HG03196 (cell line): ENCODE measurements around the gene FRMD4B.
A peak's percentile ranks its signal among the peaks of the same experiment; 100 is the strongest.

Source experiments
- ATAC-seq: cut with Tn5 transposase; IDR thresholded peaks from one replicate; pipeline ENCODE4 v1.9.1; 2021; ENCODE audit not compliant: unreplicated experiment

FRMD4B gene

DNA sequence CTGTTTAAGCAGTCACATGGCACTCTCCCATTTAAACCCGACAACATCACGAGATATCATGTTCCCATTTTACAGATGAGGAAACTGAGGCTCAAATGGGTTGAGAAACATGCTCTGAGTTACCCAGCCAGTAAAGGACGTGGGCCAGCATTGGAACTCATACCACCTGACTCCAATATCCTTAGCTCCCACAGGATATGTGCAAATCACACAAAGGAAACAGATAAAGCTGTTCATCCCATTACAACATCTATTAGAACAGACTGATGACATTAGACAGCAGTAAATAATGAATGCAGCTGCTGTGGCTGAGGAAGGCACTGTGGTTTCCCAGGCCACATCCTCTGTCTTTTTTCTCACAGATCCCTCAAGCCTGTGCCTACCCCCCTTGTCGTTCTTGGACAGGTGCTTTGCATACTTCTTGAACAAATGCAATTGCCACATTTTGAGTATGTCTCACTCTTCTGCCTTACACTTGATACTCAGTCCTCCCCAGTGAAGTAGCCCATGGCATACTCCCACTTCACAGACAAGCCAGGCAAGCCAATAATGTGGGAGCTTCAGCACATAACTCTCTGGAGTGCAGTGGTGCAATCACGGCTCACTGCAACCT, 17.7 kb downstream of the FRMD4B start:
- peak; percentile 99 for ATAC-seq

- no peak for ATAC-seq
Observed at GRCh38 chr3:69367586-69367985, 18.3 kb downstream of the FRMD4B start.

- ATAC-seq: no peak
Observed at GRCh38 chr3:69364354-69364753, 21.5 kb downstream of the FRMD4B start.

DNA sequence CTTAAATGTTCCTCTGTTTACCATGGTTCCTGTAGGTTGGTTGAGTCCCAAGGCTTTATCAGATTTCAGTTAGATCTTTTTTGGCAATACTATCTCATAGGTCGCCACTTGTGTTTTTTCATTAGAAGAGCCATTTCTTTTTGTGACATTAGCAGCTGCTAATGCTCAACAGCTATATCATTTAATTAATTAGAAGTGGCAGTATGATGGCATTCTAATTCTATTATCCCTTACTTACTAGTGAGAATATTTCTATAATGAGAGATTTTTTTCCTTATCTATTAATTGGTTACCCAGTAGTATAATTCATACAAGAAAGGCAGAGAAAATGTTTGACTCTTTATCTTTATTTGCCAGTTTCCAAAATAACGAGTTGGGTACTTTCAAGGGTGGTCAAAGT, 25.2 kb downstream of the FRMD4B start:
- no peak for ATAC-seq

GRCh38 chr3:69359916-69360315, 26.0 kb downstream of the FRMD4B start:
- no peak for ATAC-seq

GRCh38 chr3:69359339-69359893, 26.5 kb downstream of the FRMD4B start:
- no peak for ATAC-seq

DNA sequence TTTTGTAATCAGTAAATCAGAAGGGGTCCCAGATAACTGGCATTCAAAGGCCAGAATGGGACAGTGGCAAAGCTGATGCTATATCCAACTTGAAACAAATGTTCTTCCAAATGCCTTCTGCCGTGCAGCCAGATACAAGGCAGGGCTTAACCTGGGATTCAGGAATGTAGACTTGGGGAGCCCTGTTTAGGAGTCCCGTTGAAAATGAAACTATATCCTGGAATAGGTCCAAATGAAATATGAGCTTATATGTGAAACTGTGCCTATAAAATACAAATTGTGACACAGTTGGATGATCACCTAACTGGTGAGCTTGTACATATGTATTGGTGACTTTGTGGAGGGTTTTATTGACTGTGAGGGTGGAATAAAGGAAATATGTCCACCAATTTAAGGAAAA, 28.7 kb downstream of the FRMD4B start:
- no peak for ATAC-seq

DNA sequence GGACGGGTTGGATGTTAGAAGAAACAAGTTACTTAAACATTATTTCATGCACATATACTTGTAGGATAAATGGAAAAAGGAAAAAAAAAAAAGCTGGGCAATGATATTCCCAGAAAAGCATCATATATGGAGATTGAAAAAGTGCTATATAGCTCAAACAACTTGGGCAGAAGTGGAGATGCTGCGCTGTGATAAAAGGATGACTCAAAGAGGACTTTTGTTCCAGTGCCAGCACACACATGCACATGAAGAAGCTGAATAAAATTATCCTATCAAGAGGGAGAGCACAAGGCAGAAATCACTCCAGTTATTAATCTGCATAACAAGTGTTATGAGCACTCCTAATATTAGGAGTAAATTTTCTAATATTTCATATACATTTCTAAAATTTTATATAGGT, 30.9 kb downstream of the FRMD4B start:
- ATAC-seq: no peak

GRCh38 chr3:69353503-69353902, 32.4 kb downstream of the FRMD4B start:
- ATAC-seq: no peak

GRCh38 chr3:69353088-69353478, 32.8 kb downstream of the FRMD4B start:
- ATAC-seq: no peak

DNA sequence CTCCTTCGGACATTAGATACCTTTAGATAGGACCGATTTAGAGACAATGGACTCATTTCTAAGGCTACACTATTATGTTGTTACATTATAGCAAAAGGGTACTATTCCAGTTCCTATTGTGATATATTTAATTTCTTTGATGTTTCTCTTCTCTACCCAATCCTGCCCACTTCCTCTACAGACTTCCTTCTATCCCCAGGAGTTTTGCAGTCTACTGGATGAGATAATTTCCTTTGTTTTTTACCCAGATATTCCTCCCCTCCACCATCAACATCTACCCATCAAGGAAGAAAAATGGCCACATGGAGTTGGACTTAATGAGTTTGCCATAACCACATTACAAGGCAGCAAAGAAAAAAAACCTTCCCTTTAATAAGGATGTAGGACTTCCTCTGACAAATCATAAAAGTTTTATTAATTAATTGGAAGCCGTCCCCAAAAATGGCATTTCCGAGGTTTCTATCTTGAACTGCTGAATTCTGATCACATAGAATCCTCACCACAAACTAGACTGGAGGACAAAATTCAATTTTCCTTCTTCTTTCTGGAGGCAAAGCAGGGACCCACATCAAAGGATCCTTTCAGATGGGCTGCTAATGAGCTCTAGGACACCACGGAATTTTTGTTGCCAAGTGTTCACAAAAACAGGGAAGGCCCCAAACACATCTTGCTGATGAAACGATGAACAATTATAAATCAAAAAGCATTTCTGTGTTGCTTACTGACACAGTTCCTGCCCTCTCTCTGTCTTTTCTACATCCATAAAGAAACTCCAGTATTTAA, 33.4 kb downstream of the FRMD4B start:
- ATAC-seq: no peak

GRCh38 chr3:69343875-69344274, 42.0 kb downstream of the FRMD4B start:
- ATAC-seq: no peak

- ATAC-seq: no peak
Observed at GRCh38 chr3:69342074-69342473, 43.8 kb downstream of the FRMD4B start.

DNA sequence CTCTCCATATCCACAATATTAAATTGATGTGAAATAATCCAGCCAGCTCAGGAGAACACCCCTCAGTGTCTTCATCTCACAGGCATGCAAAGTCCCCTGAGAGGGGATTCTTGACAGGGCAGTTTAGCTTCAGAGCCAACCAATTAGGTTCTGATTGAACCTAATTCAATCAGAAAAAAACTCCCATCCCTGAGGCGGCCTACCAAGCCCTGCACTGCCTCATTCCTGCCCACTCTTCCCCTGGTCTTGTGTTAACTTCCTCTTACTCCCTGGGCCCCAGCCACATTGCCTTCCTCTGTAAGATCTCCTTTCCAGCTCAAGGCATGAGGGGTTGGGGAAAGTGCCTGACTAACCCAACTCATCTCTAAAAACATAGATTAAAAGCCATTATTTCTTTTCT, 46.1 kb downstream of the FRMD4B start:
- ATAC-seq: no peak

DNA sequence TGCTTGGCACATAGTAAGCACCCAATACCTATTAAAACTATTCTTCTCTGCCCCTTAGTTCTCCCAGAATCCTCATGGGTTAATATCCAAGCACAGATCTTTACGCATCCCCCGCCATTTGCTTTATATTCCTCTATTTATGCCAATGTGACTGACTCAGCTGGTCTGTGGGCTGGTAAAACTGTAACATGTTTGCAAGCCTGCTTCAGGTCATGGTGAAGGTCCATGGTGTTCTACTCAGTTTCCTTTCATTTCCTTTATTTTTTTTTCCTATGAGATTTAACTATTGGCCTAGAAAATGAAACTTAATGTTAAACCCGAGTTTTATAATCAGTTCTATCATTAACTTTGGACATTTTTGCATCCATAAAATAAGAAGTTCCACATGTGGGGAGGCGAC, 47.0 kb downstream of the FRMD4B start:
- no peak for ATAC-seq

DNA sequence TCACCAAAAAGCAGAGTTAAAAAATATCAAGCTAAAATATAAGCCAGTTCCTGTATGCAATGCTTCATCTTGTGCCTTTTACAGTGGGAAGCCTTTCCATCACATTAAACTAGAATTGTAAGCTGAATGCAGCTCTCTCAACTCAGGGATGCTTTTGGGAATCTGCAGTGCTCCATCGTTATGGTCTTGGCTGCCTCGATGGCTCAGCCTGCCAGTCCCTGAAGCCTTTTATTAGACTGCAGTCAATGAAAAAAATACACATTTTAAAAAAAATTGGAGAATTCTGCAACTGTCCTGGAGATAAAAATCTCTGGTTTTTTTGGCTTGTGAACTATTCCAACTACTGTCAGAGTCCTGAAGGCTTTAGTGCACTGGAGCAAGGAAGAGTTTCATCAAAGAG, 53.0 kb downstream of the FRMD4B start:
- no peak for ATAC-seq

DNA sequence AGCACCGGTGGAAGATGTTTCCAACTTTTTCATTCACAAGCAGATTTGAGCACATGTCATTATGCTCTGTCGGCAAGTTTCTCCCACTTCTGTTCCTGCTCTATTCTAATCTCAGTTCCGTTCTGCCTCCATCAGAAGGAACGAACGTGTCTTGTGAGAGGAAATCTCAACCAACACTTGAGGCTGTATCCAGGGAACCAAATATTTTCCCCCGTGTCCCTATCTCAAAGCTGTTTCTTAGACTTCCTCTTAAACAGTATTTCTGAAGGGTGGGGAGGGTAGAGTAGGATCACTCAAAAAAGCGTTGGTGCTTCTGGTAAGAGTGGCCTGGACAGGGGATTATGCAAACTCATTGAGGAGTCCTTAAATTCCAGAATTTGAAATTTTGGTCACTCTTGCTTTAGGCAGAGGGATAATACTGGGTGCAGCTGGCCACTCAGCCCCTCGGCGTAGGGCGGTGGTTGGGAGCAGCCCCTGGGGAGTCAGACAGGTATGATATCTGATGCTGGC, 54.9 kb downstream of the FRMD4B start:
- no peak for ATAC-seq

DNA sequence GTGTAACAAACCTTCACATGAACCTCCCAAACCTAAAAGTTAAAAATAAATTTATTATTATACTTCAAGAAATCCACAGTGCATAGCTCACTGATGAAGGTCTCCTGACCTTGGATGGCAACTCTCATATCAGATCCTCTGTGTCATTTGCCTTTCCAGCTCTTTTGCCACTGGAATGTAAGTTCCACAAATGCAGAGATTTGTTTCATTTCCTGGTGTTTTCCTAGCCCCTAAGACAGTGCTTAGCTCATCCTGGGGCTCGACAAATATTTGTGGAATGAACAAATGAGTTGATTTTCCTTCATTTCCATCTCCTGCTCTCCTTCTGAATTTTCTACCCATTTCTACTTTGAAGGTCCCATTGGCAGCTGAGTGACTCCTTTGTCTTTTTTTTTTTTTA, 56.0 kb downstream of the FRMD4B start:
- no peak for ATAC-seq

- no peak for ATAC-seq
Observed at GRCh38 chr3:69328963-69329302, 57.0 kb downstream of the FRMD4B start.

- ATAC-seq: no peak
Observed at GRCh38 chr3:69328103-69328962, 57.6 kb downstream of the FRMD4B start.

DNA sequence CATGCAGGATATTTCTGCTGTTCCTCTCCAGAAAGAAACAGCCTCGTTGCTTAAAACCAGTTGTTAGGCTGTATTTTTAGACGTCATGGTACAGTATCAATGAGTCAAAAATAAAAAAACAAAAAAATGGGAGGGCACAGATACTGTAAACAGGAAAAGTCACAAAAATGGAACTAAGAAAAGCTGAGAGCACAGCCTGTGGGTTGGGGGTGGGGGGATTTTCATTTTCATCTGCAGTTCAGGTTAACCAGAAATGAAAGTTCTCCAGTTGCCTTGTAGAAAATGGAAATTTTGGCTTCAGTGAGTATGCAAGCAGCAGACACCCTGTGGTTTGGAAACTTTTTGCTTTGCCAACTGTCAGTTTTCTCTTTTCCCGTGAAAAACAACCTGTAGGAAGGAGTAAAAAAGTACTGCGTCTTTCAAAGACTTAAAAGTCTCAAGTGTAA, 59.0 kb downstream of the FRMD4B start:
- peak; percentile 90 for ATAC-seq
